GM19463 (cell line): ENCODE measurements around the gene DCC.
A peak's percentile ranks its signal among the peaks of the same experiment; 100 is the strongest.
"Not testable (repeated sequence)": the region's sequence is repeated elsewhere in the genome, so short reads cannot be mapped to it uniquely, and the experiment has no call there.

Experiments
- ATAC-seq: cut with Tn5 transposase; IDR thresholded peaks from one replicate; pipeline ENCODE4 v1.9.1; 2021; ENCODE audit warnings: mild to moderate bottlenecking, moderate library complexity; ENCODE audit not compliant: unreplicated experiment

Gene DCC

GRCh38 chr18:52349498-52349897 lies 9.5 kb downstream of the DCC start:
- no peak for ATAC-seq

- ATAC-seq, result no peak
Observed at GRCh38 chr18:52352920-52353319, 12.9 kb downstream of the DCC start.

GRCh38 chr18:52353589-52353988 lies 13.6 kb downstream of the DCC start:
- ATAC-seq, result no peak

- ATAC-seq, result no peak
Observed at GRCh38 chr18:52363861-52364260, 23.9 kb downstream of the DCC start.

- ATAC-seq, result not testable (repeated sequence)
Observed at GRCh38 chr18:52366851-52367250, 26.9 kb downstream of the DCC start.

GRCh38 chr18:52367953-52368742 lies 28.2 kb downstream of the DCC start:
- ATAC-seq, result no peak

GRCh38 chr18:52370841-52371240 lies 30.8 kb downstream of the DCC start:
- ATAC-seq, result no peak

- ATAC-seq, result no peak
Observed at GRCh38 chr18:52376104-52376503, 36.1 kb downstream of the DCC start.

GRCh38 chr18:52377094-52377493 lies 37.1 kb downstream of the DCC start:
- ATAC-seq, result no peak

GRCh38 chr18:52386306-52386705 lies 46.3 kb downstream of the DCC start:
- no peak for ATAC-seq

- ATAC-seq, result no peak
Observed at GRCh38 chr18:52387175-52387574, 47.2 kb downstream of the DCC start.

GRCh38 chr18:52391810-52392559 lies 52.0 kb downstream of the DCC start:
- peak; percentile 48 for ATAC-seq

GRCh38 chr18:52394602-52395001 lies 54.6 kb downstream of the DCC start:
- peak; percentile 45 for ATAC-seq

- peak; percentile 57 for ATAC-seq
Observed at GRCh38 chr18:52395146-52395852, 55.3 kb downstream of the DCC start.

GRCh38 chr18:52401236-52401635 lies 61.2 kb downstream of the DCC start:
- no peak for ATAC-seq

GRCh38 chr18:52402814-52403213 lies 62.8 kb downstream of the DCC start:
- no peak for ATAC-seq

GRCh38 chr18:52403291-52404021 lies 63.5 kb downstream of the DCC start:
- ATAC-seq, result no peak

GRCh38 chr18:52408800-52409302 lies 68.9 kb downstream of the DCC start:
- ATAC-seq, result no peak

GRCh38 chr18:52409727-52410126 lies 69.7 kb downstream of the DCC start:
- peak; percentile 100 for ATAC-seq

- no peak for ATAC-seq
Observed at GRCh38 chr18:52415131-52415530, 75.1 kb downstream of the DCC start.
